SU-DHL-6 (cell line): Measurements from ENCODE around the gene DBET.
"Not testable (repeated sequence)": the region's sequence is repeated elsewhere in the genome, so short reads cannot be mapped to it uniquely, and the experiment has no call there.

Experiments used
- H2AFZ ChIP-seq: fragments of 200-600 bp; sonication (generic); 2 replicates; pipeline ENCODE4 v1.6.1; 2014; ENCODE audit warnings: low read depth, mild to moderate bottlenecking, moderate library complexity, mixed read lengths, antibody characterized with exemption, low read length; ENCODE audit not compliant: severe bottlenecking
- H3F3A ChIP-seq: fragments of 200-600 bp; shearing (Covaris generic); 2 replicates; pipeline ENCODE4 v1.6.0; 2016; ENCODE audit warnings: antibody characterized with exemption, mild to moderate bottlenecking; ENCODE audit not compliant: insufficient read depth
- H3K27ac ChIP-seq: fragments of 200-600 bp; sonication (generic); 2 replicates; pipeline ENCODE4 v1.5.1; 2016; ENCODE audit warnings: low read depth, mild to moderate bottlenecking, low read length, moderate library complexity, mixed read lengths
- H3K27me3 ChIP-seq: fragments of 200-600 bp; sonication (generic), shearing (Covaris generic); 2 replicates; pipeline ENCODE4 v1.6.0; 2014; ENCODE audit warnings: mild to moderate bottlenecking, low read length
- H3K36me3 ChIP-seq: fragments of 200-600 bp; sonication (generic); 2 replicates; pipeline ENCODE4 v1.6.1; 2014; ENCODE audit warnings: mild to moderate bottlenecking, low read length, mixed read lengths
- H3K4me2 ChIP-seq: fragments of 300-600, 200-600 bp; shearing (Covaris generic), sonication (generic); 2 replicates; pipeline ENCODE4 v1.6.0; 2014; ENCODE audit warnings: low read length, low read depth, mild to moderate bottlenecking; ENCODE audit not compliant: poor library complexity, severe bottlenecking
- H3K4me3 ChIP-seq: fragments of 200-600 bp; sonication (generic); 2 replicates; pipeline ENCODE4 v1.5.1; 2014; ENCODE audit warnings: antibody characterized with exemption, low read length, mild to moderate bottlenecking, mixed read lengths; ENCODE audit not compliant: insufficient read depth, poor library complexity, severe bottlenecking
- H3K79me2 ChIP-seq: fragments of 200-600 bp; sonication (generic); 2 replicates; pipeline ENCODE4 v1.6.1; 2014; ENCODE audit warnings: mild to moderate bottlenecking, low read length, moderate library complexity; ENCODE audit not compliant: insufficient read depth
- H3K9ac ChIP-seq: fragments of 200-600 bp; sonication (generic); 2 replicates; pipeline ENCODE4 v1.7.0; 2014; ENCODE audit warnings: mild to moderate bottlenecking, low read length
- H3K9me2 ChIP-seq: fragments of 200-600 bp; sonication (generic); replicated peaks from 2 replicates; pipeline ENCODE4 v1.6.1; 2014; ENCODE audit warnings: low read length; ENCODE audit not compliant: insufficient read depth
- H3K9me3 ChIP-seq: fragments of 200-600 bp; sonication (generic); 2 replicates; pipeline ENCODE4 v1.6.1; 2014; ENCODE audit warnings: low read length, mixed read lengths; ENCODE audit not compliant: insufficient read depth
- H4K20me1 ChIP-seq: fragments of 200-600 bp; sonication (generic); 2 replicates; pipeline ENCODE4 v1.6.1; 2014; ENCODE audit warnings: low read depth, mild to moderate bottlenecking, antibody characterized with exemption, low read length, moderate library complexity, mixed read lengths

Gene DBET

GRCh38 chr4:190047627-190048026 lies 16.7 kb upstream of the DBET start:
- not testable (repeated sequence) for H3K27ac ChIP-seq, H4K20me1 ChIP-seq, H3K36me3 ChIP-seq, H3K27me3 ChIP-seq, H3K9ac ChIP-seq, H3K4me2 ChIP-seq, H3F3A ChIP-seq, H3K9me3 ChIP-seq, H3K79me2 ChIP-seq, H3K9me2 ChIP-seq, H3K4me3 ChIP-seq, H2AFZ ChIP-seq

- H3K27ac ChIP-seq, H3K36me3 ChIP-seq, H3K9me2 ChIP-seq, H3K9me3 ChIP-seq, H3K4me2 ChIP-seq, H2AFZ ChIP-seq, H4K20me1 ChIP-seq, H3F3A ChIP-seq, H3K79me2 ChIP-seq, H3K27me3 ChIP-seq, H3K9ac ChIP-seq, H3K4me3 ChIP-seq: not testable (repeated sequence)
These were observed 14.7 kb upstream of the DBET start for GRCh38 chr4:190049378-190050239.

- H3K4me3 ChIP-seq, H3F3A ChIP-seq, H3K36me3 ChIP-seq, H3K79me2 ChIP-seq, H3K9me3 ChIP-seq, H3K27ac ChIP-seq, H4K20me1 ChIP-seq, H3K27me3 ChIP-seq, H3K9ac ChIP-seq, H2AFZ ChIP-seq, H3K9me2 ChIP-seq, H3K4me2 ChIP-seq: not testable (repeated sequence)
These were observed 5.3 kb upstream of the DBET start for GRCh38 chr4:190058997-190059396.

GRCh38 chr4:190064805-190065204 lies 503 bp downstream of the DBET start:
- not testable (repeated sequence) for H3K4me3 ChIP-seq, H3K79me2 ChIP-seq, H3K27me3 ChIP-seq, H2AFZ ChIP-seq, H3F3A ChIP-seq, H4K20me1 ChIP-seq, H3K4me2 ChIP-seq, H3K9ac ChIP-seq, H3K36me3 ChIP-seq, H3K9me2 ChIP-seq, H3K27ac ChIP-seq, H3K9me3 ChIP-seq

- H3K9me3 ChIP-seq, H3K79me2 ChIP-seq, H3K27me3 ChIP-seq, H3K9ac ChIP-seq, H3K36me3 ChIP-seq, H3K9me2 ChIP-seq, H2AFZ ChIP-seq, H4K20me1 ChIP-seq, H3K27ac ChIP-seq, H3K4me2 ChIP-seq, H3F3A ChIP-seq, H3K4me3 ChIP-seq: not testable (repeated sequence)
These were observed 4.0 kb downstream of the DBET start for GRCh38 chr4:190068351-190068750.

- H3F3A ChIP-seq, H3K36me3 ChIP-seq, H3K9me3 ChIP-seq, H3K4me3 ChIP-seq, H3K27ac ChIP-seq, H3K9ac ChIP-seq, H3K4me2 ChIP-seq, H3K27me3 ChIP-seq, H2AFZ ChIP-seq, H3K9me2 ChIP-seq, H3K79me2 ChIP-seq, H4K20me1 ChIP-seq: not testable (repeated sequence)
These were observed 28.8 kb downstream of the DBET start for GRCh38 chr4:190093052-190093451.

GRCh38 chr4:190094031-190094430 lies 29.7 kb downstream of the DBET start:
- not testable (repeated sequence) for H3K9me3 ChIP-seq, H3K9ac ChIP-seq, H3K27ac ChIP-seq, H4K20me1 ChIP-seq, H3F3A ChIP-seq, H3K36me3 ChIP-seq, H3K27me3 ChIP-seq, H3K4me2 ChIP-seq, H2AFZ ChIP-seq, H3K79me2 ChIP-seq, H3K9me2 ChIP-seq, H3K4me3 ChIP-seq

- not testable (repeated sequence) for H3K4me3 ChIP-seq, H3K27me3 ChIP-seq, H2AFZ ChIP-seq, H3F3A ChIP-seq, H3K27ac ChIP-seq, H3K9me3 ChIP-seq, H3K9me2 ChIP-seq, H3K36me3 ChIP-seq, H3K79me2 ChIP-seq, H3K4me2 ChIP-seq, H4K20me1 ChIP-seq, H3K9ac ChIP-seq
These were observed 31.0 kb downstream of the DBET start for GRCh38 chr4:190095335-190095734.
